DLD1 (cell line): Measurements from ENCODE around the gene REELD1.

Experiments used
- in situ Hi-C: cut with HindIII; loops from 2 replicates; pipeline ENCODE4 v1.10.0; 2017; ENCODE audit warnings: low sequenced_read_pairs

Gene REELD1

GRCh38 chr4:146263793-146264192 is 49.5 kb downstream of the REELD1 start:
- in situ Hi-C loops, result no loop called here

DNA sequence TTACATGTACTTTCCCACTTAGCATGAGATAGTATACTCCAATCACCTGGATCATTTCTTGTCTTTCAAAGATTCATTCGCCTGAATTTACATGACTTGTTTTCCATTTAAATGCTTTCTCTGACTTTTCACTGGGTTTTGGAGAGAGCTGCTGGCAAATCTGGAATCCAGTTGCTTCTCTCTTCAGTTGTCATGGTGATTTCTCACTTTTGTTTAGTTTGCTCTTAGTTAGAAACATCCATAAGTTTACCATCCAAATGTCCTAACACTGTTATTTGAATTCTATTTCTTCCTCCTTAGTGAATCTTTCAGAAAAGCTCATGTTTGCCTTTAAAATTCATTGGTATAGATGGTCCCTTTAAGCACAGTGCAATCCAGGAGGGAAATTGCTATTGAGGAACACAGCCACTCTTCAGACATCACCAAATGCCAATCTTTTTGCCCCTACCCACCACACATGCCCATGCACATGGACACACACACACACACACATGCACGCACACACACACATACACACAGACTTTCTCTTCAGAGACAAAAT is 51.7 kb downstream of the REELD1 start:
- in situ Hi-C loops, result no loop called here

DNA sequence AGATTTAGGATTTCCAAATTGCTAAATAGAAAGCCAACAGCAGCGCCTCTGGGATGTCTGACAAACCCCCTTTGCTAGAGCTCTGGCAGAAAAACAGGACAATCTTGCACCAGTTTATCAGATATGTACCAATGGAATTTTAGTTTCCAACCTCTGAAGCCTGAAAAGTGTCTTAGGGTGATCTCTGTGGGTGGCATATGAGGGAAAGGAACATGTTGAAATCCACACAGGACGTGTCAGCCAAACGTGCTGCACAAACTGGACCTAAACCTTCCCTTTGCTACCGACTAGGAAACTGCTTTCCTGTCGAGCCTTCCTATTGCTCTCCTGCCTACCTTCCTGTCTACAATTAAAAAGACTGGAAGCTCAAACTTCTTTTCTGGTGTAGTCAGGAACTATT is 53.5 kb downstream of the REELD1 start:
- in situ Hi-C loops, result no loop called here

- in situ Hi-C loops, result no loop called here
These were observed 54.9 kb downstream of the REELD1 start for GRCh38 chr4:146269228-146269653.

DNA sequence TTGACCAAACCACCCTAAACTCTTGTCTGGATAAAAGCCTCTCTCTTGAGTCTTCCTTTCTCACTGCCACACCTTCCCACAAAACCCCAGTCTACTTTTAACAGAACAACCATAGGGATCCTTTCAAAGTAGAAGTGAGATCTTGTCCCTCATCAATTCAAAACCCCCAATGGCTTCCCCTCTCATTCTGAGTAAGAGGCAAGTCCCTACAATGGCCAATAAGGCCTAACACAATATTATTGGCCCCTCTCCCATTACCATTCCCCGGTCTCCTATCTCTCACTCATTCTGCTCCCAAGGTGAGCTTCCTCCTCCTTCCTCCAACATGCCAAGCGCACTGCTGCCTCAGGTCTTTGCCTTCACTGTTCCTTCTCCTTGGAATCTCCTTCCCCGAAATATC is 57.1 kb downstream of the REELD1 start:
- in situ Hi-C loops, result no loop called here

DNA sequence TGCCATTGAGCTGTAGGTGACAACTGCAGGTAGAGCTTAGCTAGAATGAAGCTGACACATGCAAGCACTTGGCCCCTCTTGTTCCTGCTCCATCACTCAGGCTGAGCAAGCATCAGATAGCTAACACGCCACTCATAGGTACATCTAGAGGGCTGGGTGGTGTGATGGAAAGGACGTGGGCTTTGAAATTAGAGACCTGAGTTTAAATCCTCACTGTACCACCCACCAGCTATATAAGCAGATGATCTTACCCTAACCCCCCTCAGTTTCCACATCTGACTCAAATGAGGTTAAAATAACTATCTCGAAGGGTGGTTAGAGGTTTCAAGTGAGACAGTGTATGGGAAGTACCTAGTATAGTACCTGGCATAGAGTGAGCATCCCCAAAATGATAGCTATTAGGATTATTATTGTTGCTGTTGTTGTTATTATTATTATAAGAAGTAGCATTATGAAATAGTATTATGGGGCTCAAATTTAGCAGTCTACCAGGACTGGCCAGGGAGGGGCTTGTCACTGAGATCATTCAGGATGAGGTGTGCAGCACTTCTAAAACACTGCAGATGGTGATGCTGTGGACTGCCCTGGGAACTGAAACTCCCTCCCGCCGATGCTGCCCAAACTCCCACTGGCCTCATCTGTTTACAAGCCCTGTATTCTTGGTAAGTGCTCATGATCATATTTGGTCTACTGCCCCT is 59.0 kb downstream of the REELD1 start:
- in situ Hi-C loops, result no loop called here

DNA sequence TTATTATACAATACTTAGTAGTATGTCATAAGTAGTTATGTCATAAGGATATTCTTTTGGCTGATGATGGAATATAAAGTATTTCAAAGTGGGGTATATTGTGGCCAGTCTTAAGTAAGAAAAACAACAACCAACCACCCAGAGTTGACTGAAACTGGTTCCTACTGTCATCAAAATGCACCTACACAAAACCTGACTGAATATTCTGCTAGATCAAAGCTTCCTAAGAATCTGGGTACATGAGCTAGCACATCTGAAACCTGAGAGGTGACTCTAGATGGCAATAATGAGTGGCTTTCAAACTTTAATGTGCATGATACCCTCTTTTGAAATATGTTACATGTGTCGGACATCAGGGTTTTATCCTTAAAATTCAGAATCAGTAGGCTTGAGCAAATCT is 60.4 kb downstream of the REELD1 start:
- in situ Hi-C loops, result no loop called here

GRCh38 chr4:146275370-146275769 is 61.0 kb downstream of the REELD1 start:
- in situ Hi-C loops, result no loop called here

- in situ Hi-C loops, result no loop called here
These were observed 64.6 kb downstream of the REELD1 start for GRCh38 chr4:146278986-146279385.
